Measurements from ENCODE around the gene EEF2K.
A peak's percentile ranks its signal among the peaks of the same experiment; 100 is the strongest.

Gene EEF2K

GRCh38 chr16:22229889-22230288 is 23.8 kb downstream of the EEF2K start:
- no peak overlapping the region for H3K4me3 Mint-ChIP-seq
- no peaks in the 10 kb centered on the region for H3K27me3 Mint-ChIP-seq
- H3K27ac Mint-ChIP-seq = no peak overlapping the region
- ATAC-seq (replicated peaks) (no peak), DNase-seq (no peak)
- H3K36me3 Mint-ChIP-seq = peaks cover 32 to 55% of the 10 kb centered on the region in 2 donors
- H3K9me3 Mint-ChIP-seq = no peaks in the 10 kb centered on the region
- peaks cover 8 to 9% of the 10 kb centered on the region in 2 donors for H3K4me1 Mint-ChIP-seq

GRCh38 chr16:22232277-22233036 is 26.4 kb downstream of the EEF2K start:
- Mint-ChIP-seq H3K27me3 (no peaks in the 10 kb centered on the region), H3K36me3 (peaks cover 41 to 58% of the 10 kb centered on the region in 2 donors), H3K4me1 (peaks cover 6% of the 10 kb centered on the region in 2 donors), H3K27ac (no peak overlapping the region), H3K9me3 (no peaks in the 10 kb centered on the region), H3K4me3 (no peak overlapping the region)
- ATAC-seq (replicated peaks) (peak; percentile 57 to 74), DNase-seq (no peak)

GRCh38 chr16:22233037-22233372 is 26.9 kb downstream of the EEF2K start:
- H3K27me3 Mint-ChIP-seq = no peaks in the 10 kb centered on the region
- peaks cover 6% of the 10 kb centered on the region in 2 donors for H3K4me1 Mint-ChIP-seq
- H3K9me3 Mint-ChIP-seq = no peaks in the 10 kb centered on the region
- no peak overlapping the region for H3K27ac Mint-ChIP-seq
- no peak for DNase-seq
- peaks cover 43 to 61% of the 10 kb centered on the region in 2 donors for H3K36me3 Mint-ChIP-seq
- H3K4me3 Mint-ChIP-seq = no peak overlapping the region
- ATAC-seq (replicated peaks) = no peak

- Mint-ChIP-seq H3K27me3 (no peaks in the 10 kb centered on the region), H3K9me3 (no peaks in the 10 kb centered on the region), H3K27ac (no peak overlapping the region), H3K4me1 (peaks cover 15 to 22% of the 10 kb centered on the region in 2 donors), H3K4me3 (no peak overlapping the region), H3K36me3 (peaks cover 38 to 60% of the 10 kb centered on the region in 2 donors)
- ATAC-seq (replicated peaks) = no peak
- no peak for DNase-seq
Observed at GRCh38 chr16:22235839-22236745, 30.0 kb downstream of the EEF2K start.

- Mint-ChIP-seq H3K4me1 (peaks cover 11 to 18% of the 10 kb centered on the region in 2 donors), H3K36me3 (peaks cover 27 to 36% of the 10 kb centered on the region in 2 donors), H3K4me3 (no peak overlapping the region), H3K9me3 (no peaks in the 10 kb centered on the region), H3K27me3 (no peaks in the 10 kb centered on the region), H3K27ac (no peak overlapping the region)
- DNase-seq = no peak
- ATAC-seq (replicated peaks) = no peak
Observed at GRCh38 chr16:22239131-22239805, 33.2 kb downstream of the EEF2K start.

- Mint-ChIP-seq H3K27ac (no peak overlapping the region), H3K4me3 (no peak overlapping the region), H3K36me3 (peaks cover 24 to 31% of the 10 kb centered on the region in 2 donors), H3K9me3 (no peaks in the 10 kb centered on the region), H3K27me3 (no peaks in the 10 kb centered on the region), H3K4me1 (peaks cover 10 to 18% of the 10 kb centered on the region in 2 donors)
- ATAC-seq (replicated peaks) (no peak), DNase-seq (no peak)
Observed at GRCh38 chr16:22240023-22240710, 34.1 kb downstream of the EEF2K start.

- DNase-seq = no peak
- no peak overlapping the region for H3K4me3 Mint-ChIP-seq
- no peak overlapping the region for H3K27ac Mint-ChIP-seq
- H3K36me3 Mint-ChIP-seq = peaks cover 65 to 77% of the 10 kb centered on the region in 2 donors
- ATAC-seq (replicated peaks) = no peak
- H3K27me3 Mint-ChIP-seq = no peaks in the 10 kb centered on the region
- H3K4me1 Mint-ChIP-seq = peaks cover 0 to 2% of the 10 kb centered on the region in 2 donors
- H3K9me3 Mint-ChIP-seq = peaks cover 7 to 9% of the 10 kb centered on the region in 2 donors
Observed at GRCh38 chr16:22250522-22250921, 44.4 kb downstream of the EEF2K start.

- no peaks in the 10 kb centered on the region for H3K27me3 Mint-ChIP-seq
- ATAC-seq (replicated peaks) (no peak), DNase-seq (no peak)
- H3K4me1 Mint-ChIP-seq = peaks cover 0 to 2% of the 10 kb centered on the region in 2 donors
- H3K36me3 Mint-ChIP-seq = peaks cover 70 to 80% of the 10 kb centered on the region in 2 donors
- H3K9me3 Mint-ChIP-seq = peaks cover 7 to 9% of the 10 kb centered on the region in 2 donors
- peak overlapping the region; percentile 15 for H3K27ac Mint-ChIP-seq
- no peak overlapping the region for H3K4me3 Mint-ChIP-seq
Observed at GRCh38 chr16:22252317-22252716, 46.2 kb downstream of the EEF2K start.

GRCh38 chr16:22253272-22253671 is 47.2 kb downstream of the EEF2K start:
- Mint-ChIP-seq H3K27me3 (no peaks in the 10 kb centered on the region), H3K4me1 (peaks cover 0 to 2% of the 10 kb centered on the region in 2 donors), H3K27ac (peak overlapping the region; percentile 39), H3K36me3 (peaks cover 73 to 82% of the 10 kb centered on the region in 2 donors), H3K4me3 (no peak overlapping the region), H3K9me3 (peaks cover 7 to 9% of the 10 kb centered on the region in 2 donors)
- DNase-seq (no peak), ATAC-seq (replicated peaks) (no peak)

GRCh38 chr16:22255335-22255734 is 49.3 kb downstream of the EEF2K start:
- H3K36me3 Mint-ChIP-seq = peaks cover 75 to 84% of the 10 kb centered on the region in 2 donors
- no peak for DNase-seq
- no peak for ATAC-seq (replicated peaks)
- H3K27ac Mint-ChIP-seq = no peak overlapping the region
- no peak overlapping the region for H3K4me3 Mint-ChIP-seq
- H3K9me3 Mint-ChIP-seq = peaks cover 8 to 9% of the 10 kb centered on the region in 2 donors
- peaks cover 0 to 2% of the 10 kb centered on the region in 2 donors for H3K4me1 Mint-ChIP-seq
- no peaks in the 10 kb centered on the region for H3K27me3 Mint-ChIP-seq

- H3K4me3 Mint-ChIP-seq = no peak overlapping the region
- no peaks in the 10 kb centered on the region for H3K27me3 Mint-ChIP-seq
- DNase-seq (no peak), ATAC-seq (replicated peaks) (no peak)
- peaks cover 0 to under 1% of the 10 kb centered on the region in 2 donors for H3K4me1 Mint-ChIP-seq
- peaks cover 64 to 77% of the 10 kb centered on the region in 2 donors for H3K36me3 Mint-ChIP-seq
- H3K27ac Mint-ChIP-seq = no peak overlapping the region
- peaks cover 7% of the 10 kb centered on the region in 2 donors for H3K9me3 Mint-ChIP-seq
Observed at GRCh38 chr16:22257440-22257839, 51.4 kb downstream of the EEF2K start.

- Mint-ChIP-seq H3K27me3 (no peaks in the 10 kb centered on the region), H3K36me3 (peaks cover 49 to 60% of the 10 kb centered on the region in 2 donors), H3K4me3 (no peak overlapping the region), H3K27ac (no peak overlapping the region), H3K4me1 (no peaks in the 10 kb centered on the region), H3K9me3 (peaks cover 0 to 3% of the 10 kb centered on the region in 2 donors)
- DNase-seq (no peak), ATAC-seq (replicated peaks) (no peak)
Observed at GRCh38 chr16:22260490-22260889, 54.4 kb downstream of the EEF2K start.

GRCh38 chr16:22262460-22262859 is 56.4 kb downstream of the EEF2K start:
- no peaks in the 10 kb centered on the region for H3K4me1 Mint-ChIP-seq
- no peaks in the 10 kb centered on the region for H3K27me3 Mint-ChIP-seq
- peaks cover 0 to 3% of the 10 kb centered on the region in 2 donors for H3K9me3 Mint-ChIP-seq
- peaks cover 49 to 62% of the 10 kb centered on the region in 2 donors for H3K36me3 Mint-ChIP-seq
- ATAC-seq (replicated peaks) = no peak
- no peak overlapping the region for H3K27ac Mint-ChIP-seq
- H3K4me3 Mint-ChIP-seq = no peak overlapping the region
- no peak for DNase-seq

GRCh38 chr16:22264786-22265185 is 58.7 kb downstream of the EEF2K start:
- Mint-ChIP-seq H3K9me3 (peaks cover 0 to 1% of the 10 kb centered on the region in 2 donors), H3K27me3 (no peaks in the 10 kb centered on the region), H3K27ac (no peak overlapping the region), H3K36me3 (peaks cover 42 to 56% of the 10 kb centered on the region in 2 donors), H3K4me3 (no peak overlapping the region), H3K4me1 (no peaks in the 10 kb centered on the region)
- DNase-seq (no peak), ATAC-seq (replicated peaks) (no peak)
